MG63 (cell line): ENCODE results near the gene FHAD1. TPM values are rescaled to one million over a fixed set of nuclear protein-coding genes. Genes with fewer than 3 reads are reported as not detected.

Source experiments
- DNase-seq: peaks from one replicate; pipeline ENCODE4 v3.0.0-alpha.2; 2020
- H3K27me3 ChIP-seq: fragments of 250-450 bp; sonication (Bioruptor Pico); 2 replicates; pipeline ENCODE4 v1.5.1; 2020; ENCODE audit warnings: mild to moderate bottlenecking, moderate library complexity
- H3K36me3 ChIP-seq: fragments of 250-450 bp; sonication (Bioruptor Pico); 2 replicates; pipeline ENCODE4 v1.5.1; 2020; ENCODE audit warnings: mild to moderate bottlenecking, moderate library complexity
- H3K4me3 ChIP-seq: fragments of 250-450 bp; sonication (Bioruptor Pico); 2 replicates; pipeline ENCODE4 v1.5.1; 2020; ENCODE audit warnings: mild to moderate bottlenecking, moderate library complexity
- H3K9me3 ChIP-seq: fragments of 250-450 bp; sonication (Bioruptor Pico); 2 replicates; pipeline ENCODE4 v1.5.1; 2020; ENCODE audit warnings: mild to moderate bottlenecking, moderate library complexity
- total RNA-seq: library from RNA; depleted of rRNA; stranded (reverse); fragments of >200 nt; shearing (Covaris generic); gene quantifications from 2 replicates; pipeline ENCODE4 v1.2.3, GENCODE V29; 2014; ENCODE audit warnings: low replicate concordance

The FHAD1 gene
- total RNA-seq, 1 experiment from 2014 or later: 0.33 TPM

DNA sequence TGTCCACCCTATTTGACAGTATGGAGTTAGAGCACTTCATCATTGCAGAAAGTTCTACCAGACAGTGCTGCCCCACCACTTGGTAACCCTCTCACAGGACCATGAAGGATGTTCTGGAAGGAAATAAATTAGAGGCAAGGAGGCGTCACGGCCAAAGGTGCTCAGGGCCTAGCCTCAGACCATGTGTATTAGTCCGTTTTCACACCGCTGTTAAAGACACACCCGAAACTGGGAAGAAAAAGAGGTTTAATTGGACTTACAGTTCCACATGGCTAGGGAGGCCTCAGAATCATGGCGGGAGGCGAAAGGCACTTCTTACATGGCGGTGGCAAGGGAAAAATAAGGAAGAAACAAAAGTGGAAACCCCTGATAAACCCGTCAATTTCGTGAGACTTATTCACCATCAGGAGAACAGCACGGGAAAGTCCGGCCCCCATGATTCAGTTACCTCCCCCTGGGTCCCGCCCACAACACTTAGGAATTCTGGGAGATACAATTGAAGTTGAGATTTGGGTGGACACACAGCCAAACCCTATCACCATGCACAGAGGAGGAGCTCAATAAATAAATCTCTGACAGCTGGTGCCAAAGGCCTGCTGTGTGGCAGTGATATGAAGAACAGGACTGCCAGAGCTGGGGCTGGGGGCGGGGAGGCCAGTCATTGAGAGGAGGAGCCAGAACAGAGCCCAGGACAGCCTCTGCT, 75.8 kb downstream of the FHAD1 start:
- Histone ChIP-seq H3K36me3 (no peaks in the 10 kb centered on the region), H3K9me3 (peaks cover 4% of the 10 kb centered on the region; the same call in 1 of the 2 replicates), H3K27me3 (no peaks in the 10 kb centered on the region), H3K4me3 (no peak overlapping the region)
- peak; percentile 50 for DNase-seq

DNA sequence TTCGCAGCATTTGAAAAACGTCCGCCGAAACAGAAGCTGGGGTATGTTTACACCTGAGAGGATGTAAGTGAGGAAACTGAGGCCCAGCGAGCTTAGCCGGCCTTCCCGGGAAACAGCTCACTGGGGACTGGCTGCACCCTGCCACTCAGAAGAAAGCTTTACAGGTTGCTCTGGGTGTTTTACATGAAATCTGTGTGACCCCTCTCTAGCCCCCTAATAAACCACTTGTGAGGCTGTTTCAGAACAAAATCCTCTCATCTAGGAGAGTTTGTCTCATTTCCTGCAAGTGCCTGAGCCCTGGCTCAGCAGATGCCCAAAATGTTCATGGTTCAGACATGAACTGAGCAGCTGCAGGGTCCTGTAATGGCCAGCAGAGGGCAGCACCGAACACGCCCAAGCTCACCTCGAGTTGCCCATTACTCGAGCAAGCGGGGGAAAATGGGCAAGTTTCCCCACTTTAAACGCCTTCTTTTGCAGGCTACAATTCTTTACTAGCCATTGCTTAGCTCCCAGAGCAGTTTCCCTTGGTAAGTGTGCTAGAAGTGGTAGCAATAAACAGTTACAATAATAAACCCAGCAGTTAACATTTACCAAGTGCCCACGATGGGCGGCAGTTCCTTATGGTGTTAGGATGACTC, 76.4 kb downstream of the FHAD1 start:
- H3K36me3 ChIP-seq: no peaks in the 10 kb centered on the region
- DNase-seq: peak; percentile 69
- peaks cover 4% of the 10 kb centered on the region; the same call in 1 of the 2 replicates for H3K9me3 ChIP-seq
- H3K4me3 ChIP-seq: no peak overlapping the region
- no peaks in the 10 kb centered on the region for H3K27me3 ChIP-seq

DNA sequence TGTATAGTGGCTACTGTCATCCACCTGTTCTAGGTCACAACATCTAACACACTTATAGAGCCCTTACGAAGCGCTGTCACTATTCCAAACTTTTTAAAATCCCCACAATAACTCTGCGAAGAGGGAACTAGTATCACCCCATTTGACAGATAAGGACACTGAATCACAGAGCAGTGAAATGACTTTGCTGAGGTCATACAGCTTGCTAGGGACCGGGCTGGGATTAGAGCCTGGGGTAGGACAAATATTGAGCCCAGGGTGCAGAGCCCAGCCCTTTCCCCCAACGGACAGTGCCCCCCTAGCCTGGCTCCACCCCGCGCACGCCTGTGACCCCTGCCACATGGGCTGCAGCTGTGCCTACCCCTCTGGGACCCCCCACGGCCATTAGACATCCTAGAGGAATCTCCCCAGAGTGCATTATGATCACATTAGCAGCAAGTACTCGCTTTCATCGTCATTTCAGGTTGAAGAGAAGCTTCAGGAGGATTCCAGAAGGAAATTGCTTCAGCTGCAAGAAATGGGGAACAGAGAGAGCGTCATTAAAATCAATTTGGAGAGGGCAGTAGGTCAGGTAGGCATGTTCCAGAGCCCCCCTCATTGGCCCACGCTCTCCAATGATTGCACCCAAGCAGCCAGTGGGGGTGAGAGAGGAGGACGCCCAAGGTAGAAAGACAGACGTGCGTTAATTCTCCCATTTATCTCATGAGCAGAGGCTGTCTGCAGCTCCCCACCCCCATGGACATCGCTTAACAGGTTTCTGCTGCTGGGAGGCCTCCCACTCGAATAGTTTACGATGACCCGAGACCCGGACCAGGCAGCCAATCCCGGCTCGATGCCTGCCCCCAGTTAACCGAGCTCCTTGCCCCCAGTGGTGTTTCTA, 77.2 kb downstream of the FHAD1 start:
- Histone ChIP-seq H3K36me3 (no peaks in the 10 kb centered on the region), H3K9me3 (peaks cover 4% of the 10 kb centered on the region; the same call in 1 of the 2 replicates), H3K4me3 (no peak overlapping the region), H3K27me3 (no peaks in the 10 kb centered on the region)
- DNase-seq: no peak

- peaks cover 4% of the 10 kb centered on the region; the same call in 1 of the 2 replicates for H3K9me3 ChIP-seq
- H3K27me3 ChIP-seq: no peaks in the 10 kb centered on the region
- DNase-seq: no peak
- H3K36me3 ChIP-seq: no peaks in the 10 kb centered on the region
- H3K4me3 ChIP-seq: no peak overlapping the region
Observed at GRCh38 chr1:15324869-15325335, 77.9 kb downstream of the FHAD1 start.

GRCh38 chr1:15325375-15326085, 78.5 kb downstream of the FHAD1 start:
- H3K27me3 ChIP-seq: no peaks in the 10 kb centered on the region
- no peak for DNase-seq
- H3K9me3 ChIP-seq: no peaks in the 10 kb centered on the region
- no peak overlapping the region for H3K4me3 ChIP-seq
- no peaks in the 10 kb centered on the region for H3K36me3 ChIP-seq

DNA sequence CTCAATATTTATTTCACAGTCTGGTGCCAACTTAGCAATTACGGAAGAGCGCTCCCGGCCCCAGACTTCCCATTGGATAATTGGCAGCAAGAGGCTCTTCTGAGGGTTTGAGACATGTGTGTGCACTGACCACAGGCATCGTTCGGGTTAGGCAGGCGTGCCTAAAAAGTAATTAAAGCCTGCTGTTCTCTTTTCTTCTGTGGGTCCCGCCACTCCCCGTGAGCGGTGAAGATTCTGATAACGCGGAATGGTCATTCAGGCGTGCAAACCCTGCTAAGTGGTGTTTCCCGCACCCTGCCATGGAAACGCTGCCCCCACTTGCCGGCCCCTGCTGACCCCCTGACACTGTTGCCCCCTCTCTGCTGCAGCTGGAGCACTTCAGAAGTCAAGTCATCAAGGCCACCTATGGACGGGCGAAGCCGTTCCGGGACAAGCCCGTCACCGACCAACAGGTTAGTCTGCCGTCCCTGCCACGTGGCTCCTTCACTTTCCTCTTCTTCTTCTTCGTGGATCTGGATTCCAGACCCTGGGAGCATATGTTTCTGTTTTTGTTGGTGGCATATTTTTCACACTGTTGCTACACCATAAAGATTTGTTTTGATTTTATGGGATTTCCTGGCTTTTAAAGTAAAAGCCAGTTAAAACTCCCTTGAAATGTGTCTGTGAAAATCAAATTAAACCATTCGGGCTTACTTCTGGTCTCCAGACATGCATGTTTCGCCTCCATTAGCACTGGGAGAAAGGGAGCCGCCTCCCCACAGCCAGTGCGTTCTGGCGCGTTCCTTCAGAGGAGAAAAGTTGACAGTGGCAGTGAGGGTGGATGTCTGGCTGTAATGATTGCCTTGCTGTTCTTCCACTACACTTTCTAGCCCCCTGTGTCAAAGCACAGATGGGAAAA, 79.9 kb downstream of the FHAD1 start:
- Histone ChIP-seq H3K4me3 (no peak overlapping the region), H3K27me3 (no peaks in the 10 kb centered on the region), H3K9me3 (no peaks in the 10 kb centered on the region), H3K36me3 (no peaks in the 10 kb centered on the region)
- peak; percentile 26 for DNase-seq

DNA sequence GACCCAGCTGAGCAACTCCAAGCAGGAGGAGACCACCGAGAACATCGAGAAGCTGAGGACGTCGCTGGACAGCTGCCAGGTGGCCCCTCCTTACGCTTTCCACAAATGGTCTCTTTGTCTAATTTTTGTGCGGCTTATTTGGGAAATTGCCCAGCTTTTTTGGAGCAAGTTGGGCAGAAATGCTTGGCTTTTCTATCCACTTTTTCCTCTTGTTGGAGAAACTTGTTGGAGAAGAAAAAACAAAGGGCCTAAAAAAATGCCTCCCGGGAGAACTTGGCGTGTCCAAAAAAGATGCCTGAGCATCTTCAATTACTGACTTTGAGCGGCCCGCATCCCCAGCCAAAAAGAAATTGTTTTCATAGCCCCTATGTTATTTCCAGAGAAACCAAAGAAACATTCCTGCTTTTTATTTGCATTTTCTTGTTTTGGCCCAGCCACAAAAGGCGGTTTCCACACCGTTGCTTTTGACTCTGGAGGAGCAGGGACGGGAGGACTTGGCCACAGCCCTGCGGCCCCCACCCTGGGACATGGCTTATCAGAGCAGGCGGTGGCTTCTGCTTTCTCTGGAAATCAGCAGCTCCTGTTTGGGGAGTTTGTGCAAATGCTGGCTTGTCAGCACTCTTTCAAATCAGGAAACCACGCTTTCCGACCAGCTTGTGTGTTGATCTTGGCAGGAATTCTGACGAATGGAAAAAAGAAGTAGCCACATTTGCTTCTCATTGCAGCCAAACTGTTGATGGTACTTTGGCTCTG, 81.5 kb downstream of the FHAD1 start:
- H3K4me3 ChIP-seq: no peak overlapping the region

GRCh38 chr1:15329104-15329820, 82.2 kb downstream of the FHAD1 start:
- Histone ChIP-seq H3K36me3 (no peaks in the 10 kb centered on the region), H3K9me3 (no peaks in the 10 kb centered on the region), H3K4me3 (no peak overlapping the region), H3K27me3 (no peaks in the 10 kb centered on the region)
- DNase-seq: peak; percentile 56

More for the DNA sequence above, 81.5 kb downstream of the FHAD1 start:
- Histone ChIP-seq H3K27me3 (no peaks in the 10 kb centered on the region), H3K36me3 (no peaks in the 10 kb centered on the region), H3K9me3 (no peaks in the 10 kb centered on the region)
- DNase-seq: no peak

DNA sequence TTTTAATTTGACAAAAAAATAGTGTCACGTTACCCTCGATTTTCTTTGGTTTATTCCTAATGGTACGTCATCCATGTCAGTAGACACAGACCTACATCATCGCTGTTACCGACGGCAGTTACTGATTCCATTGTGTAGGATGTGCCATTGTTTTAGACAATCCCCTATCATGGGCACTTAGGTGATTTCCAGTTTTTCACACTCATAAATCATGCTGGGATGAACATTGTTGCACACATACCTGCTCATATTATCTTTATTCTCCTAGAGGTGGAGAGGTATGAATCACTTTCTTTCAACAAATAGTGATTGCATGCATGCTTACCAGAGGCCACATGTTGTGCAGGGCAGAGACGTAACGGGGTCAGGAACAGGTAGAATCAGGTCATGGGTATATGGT, 83.0 kb downstream of the FHAD1 start:
- H3K4me3 ChIP-seq: no peak overlapping the region
- no peaks in the 10 kb centered on the region for H3K27me3 ChIP-seq
- no peak for DNase-seq
- no peaks in the 10 kb centered on the region for H3K9me3 ChIP-seq
- H3K36me3 ChIP-seq: no peaks in the 10 kb centered on the region

GRCh38 chr1:15331180-15331579, 84.2 kb downstream of the FHAD1 start:
- no peaks in the 10 kb centered on the region for H3K27me3 ChIP-seq
- no peak overlapping the region for H3K4me3 ChIP-seq
- H3K36me3 ChIP-seq: no peaks in the 10 kb centered on the region
- H3K9me3 ChIP-seq: no peaks in the 10 kb centered on the region
- no peak for DNase-seq

- Histone ChIP-seq H3K36me3 (no peaks in the 10 kb centered on the region), H3K9me3 (no peaks in the 10 kb centered on the region), H3K27me3 (no peaks in the 10 kb centered on the region), H3K4me3 (no peak overlapping the region)
- DNase-seq: no peak
Observed at GRCh38 chr1:15331734-15332133, 84.7 kb downstream of the FHAD1 start.

DNA sequence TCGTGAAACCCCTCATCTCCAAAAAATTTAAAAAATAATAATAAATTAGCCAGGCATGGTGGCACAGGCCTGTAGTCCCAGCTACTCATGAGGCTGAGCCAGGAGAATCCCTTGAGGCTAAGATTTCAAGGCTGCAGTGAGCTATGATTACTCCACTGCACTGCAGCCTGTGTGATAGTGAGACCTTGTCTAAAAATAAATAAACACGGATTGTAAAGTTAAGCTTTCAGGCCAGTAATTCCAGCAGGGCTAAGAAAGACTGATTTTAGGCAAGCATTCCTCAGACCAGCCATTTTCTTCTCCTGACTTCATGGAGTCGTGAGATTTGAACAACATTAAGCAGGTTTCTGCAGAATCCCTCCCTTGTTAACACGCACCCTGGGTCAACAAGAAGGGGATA, 85.5 kb downstream of the FHAD1 start:
- H3K4me3 ChIP-seq: no peak overlapping the region
- no peaks in the 10 kb centered on the region for H3K36me3 ChIP-seq
- no peaks in the 10 kb centered on the region for H3K9me3 ChIP-seq
- H3K27me3 ChIP-seq: no peaks in the 10 kb centered on the region
- no peak for DNase-seq

DNA sequence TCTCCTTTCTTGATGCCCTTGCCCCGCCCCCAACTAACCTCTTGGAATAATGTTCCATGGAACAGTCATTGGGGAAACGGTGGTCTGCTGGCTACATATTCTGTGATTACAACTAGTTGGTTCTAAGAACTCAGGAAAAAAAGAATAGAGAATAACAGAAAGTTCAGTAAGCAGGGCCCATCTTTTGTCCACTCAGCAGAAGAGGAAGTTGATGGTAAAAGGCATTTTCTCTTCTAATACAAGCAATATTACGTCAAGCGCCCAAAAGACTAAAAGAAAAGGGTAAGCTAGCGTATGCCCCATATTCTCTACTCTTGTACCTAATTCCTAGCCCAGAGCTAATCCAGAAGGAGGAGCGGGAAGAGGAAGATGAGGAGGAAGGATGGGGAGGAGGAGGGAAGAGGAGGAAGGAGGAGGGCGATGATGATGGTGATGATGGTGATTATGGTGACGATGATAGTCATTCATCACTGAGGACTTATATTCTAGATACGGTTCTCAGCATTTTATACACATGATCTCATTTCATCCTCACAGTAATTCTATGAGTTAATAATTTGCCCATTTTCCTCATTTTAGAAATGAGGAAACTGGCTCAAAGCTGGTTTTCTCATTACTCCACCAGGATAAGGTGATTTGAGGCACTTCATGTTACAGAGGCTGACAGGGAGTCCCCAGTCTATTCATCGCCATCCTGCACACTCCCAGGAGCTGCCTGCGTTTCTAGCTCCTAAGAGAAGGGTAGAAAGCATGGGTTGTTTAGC, 86.1 kb downstream of the FHAD1 start:
- no peaks in the 10 kb centered on the region for H3K9me3 ChIP-seq
- no peak for DNase-seq
- H3K4me3 ChIP-seq: no peak overlapping the region
- H3K36me3 ChIP-seq: no peaks in the 10 kb centered on the region
- no peaks in the 10 kb centered on the region for H3K27me3 ChIP-seq

- H3K36me3 ChIP-seq: no peaks in the 10 kb centered on the region
- H3K4me3 ChIP-seq: no peak overlapping the region
- peaks cover 3% of the 10 kb centered on the region for H3K9me3 ChIP-seq
- DNase-seq: no peak
- H3K27me3 ChIP-seq: no peaks in the 10 kb centered on the region
Observed at GRCh38 chr1:15334995-15335394, 88.0 kb downstream of the FHAD1 start.
